Adrenal gland (tissue), 5 donors: Measurements from ENCODE around the gene UBL7.

Experiments used
- POLR2A ChIP-seq, 2 donors: fragments of 450-650 bp; IDR thresholded peaks; one replicate each; pipeline ENCODE4 v1.6.1; 2017; ENCODE audit warnings: antibody characterized with exemption in 2 of 2, mild to moderate bottlenecking in 2 of 2, moderate library complexity in 1 of 2
- TF ChIP-seq, protein P1 (sequence below), 6 experiments: fragments of 450-650 bp in 4 of 6; fragments of 200-600 bp in 2 of 6; sonication (generic) in 1 of 6; IDR thresholded peaks; 1 replicate in 5 of 6; 2 replicates in 1 of 6; pipeline versions ENCODE4 v1.5.1 to v1.8.0; 2016 to 2021; ENCODE audit warnings: antibody characterized with exemption in 6 of 6, mild to moderate bottlenecking in 2 of 6, moderate library complexity in 1 of 6
- donor health status: DM: no; HTN: no; CAD: no.

DNA sequence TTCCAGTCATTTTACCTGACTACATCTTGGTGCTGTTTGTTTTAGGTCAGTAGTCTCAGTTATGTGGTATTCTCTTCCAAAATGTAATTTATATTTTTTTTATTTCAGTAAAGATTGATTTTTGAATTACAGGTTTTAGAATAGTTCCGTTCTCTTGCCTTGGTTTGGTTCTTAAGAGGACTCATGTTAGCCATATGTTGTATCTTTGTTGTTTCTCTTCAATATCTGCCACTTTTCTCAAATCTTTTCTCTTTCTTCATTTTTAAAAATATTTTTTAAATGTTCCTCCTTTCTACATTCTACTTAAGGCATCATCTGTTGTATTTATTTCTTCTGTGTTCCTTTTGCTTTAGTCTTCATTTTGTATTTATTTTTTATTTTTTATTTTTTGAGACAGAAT is 5.6 kb upstream of the UBL7 start:
- TF ChIP-seq, protein P1, sequence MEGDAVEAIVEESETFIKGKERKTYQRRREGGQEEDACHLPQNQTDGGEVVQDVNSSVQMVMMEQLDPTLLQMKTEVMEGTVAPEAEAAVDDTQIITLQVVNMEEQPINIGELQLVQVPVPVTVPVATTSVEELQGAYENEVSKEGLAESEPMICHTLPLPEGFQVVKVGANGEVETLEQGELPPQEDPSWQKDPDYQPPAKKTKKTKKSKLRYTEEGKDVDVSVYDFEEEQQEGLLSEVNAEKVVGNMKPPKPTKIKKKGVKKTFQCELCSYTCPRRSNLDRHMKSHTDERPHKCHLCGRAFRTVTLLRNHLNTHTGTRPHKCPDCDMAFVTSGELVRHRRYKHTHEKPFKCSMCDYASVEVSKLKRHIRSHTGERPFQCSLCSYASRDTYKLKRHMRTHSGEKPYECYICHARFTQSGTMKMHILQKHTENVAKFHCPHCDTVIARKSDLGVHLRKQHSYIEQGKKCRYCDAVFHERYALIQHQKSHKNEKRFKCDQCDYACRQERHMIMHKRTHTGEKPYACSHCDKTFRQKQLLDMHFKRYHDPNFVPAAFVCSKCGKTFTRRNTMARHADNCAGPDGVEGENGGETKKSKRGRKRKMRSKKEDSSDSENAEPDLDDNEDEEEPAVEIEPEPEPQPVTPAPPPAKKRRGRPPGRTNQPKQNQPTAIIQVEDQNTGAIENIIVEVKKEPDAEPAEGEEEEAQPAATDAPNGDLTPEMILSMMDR (IDR thresholded peaks at IDR 0.05) = no peak
- no peak for TF ChIP-seq POLR2A (IDR thresholded peaks at IDR 0.05)
